ENCODE data around the gene FBXL5.

DNA sequence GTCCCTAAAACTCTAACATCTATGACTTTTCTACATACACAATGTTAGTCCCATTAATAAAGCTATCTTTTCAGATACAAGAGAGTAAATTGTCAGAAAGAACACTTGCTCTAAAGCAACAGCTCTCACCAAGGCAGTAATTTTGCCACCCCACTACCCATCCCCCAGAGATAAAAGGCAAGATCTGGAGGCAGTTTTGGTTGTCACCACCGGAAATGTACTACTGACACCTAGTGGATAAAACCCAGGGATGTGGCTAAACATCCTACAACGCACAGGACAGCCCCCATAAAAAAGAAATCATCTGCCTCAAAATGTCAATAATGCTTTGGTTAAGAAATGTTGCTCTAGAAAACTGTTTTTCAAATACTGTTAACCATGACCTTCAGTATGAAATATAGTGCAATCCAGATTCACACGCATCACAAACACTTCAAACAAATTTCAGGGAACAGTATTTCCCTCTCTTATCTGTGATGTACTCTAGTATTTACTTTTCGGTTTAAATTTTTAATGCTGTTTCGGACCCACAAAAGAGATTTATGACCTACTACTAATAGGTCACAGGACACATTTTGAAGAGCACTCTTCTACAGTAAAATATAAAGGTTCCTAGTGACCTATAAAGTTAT lies 5.1 kb downstream of the FBXL5 start:
- TF ChIP-seq ZNF274 (IDR thresholded peaks at IDR 0.05; ENCODE audit: low read depth, low read length) = no peak
- no peak for TF ChIP-seq YY1 (IDR thresholded peaks at IDR 0.05; ENCODE audit: insufficient read depth, insufficient read length)
- no peak for TF ChIP-seq SUZ12 (IDR thresholded peaks at IDR 0.05; ENCODE audit: extremely low read depth, insufficient read depth, insufficient read length)
